Activated CD4-positive, alpha-beta T cell treated with anti-CD3 and anti-CD28 coated beads for 36 hours (primary cell): ENCODE results near the gene METTL24. TPM values are rescaled to one million over a fixed set of nuclear protein-coding genes. Genes with fewer than 3 reads are reported as not detected.
A peak's percentile ranks its signal among the peaks of the same experiment; 100 is the strongest.

ENCODE experiments used
- ATAC-seq: fragments of 200-7000 bp; cut with Tn5 transposase; one replicate; pipeline ENCODE4 v1.10.0; 2021; ENCODE audit warnings: mild to moderate bottlenecking, moderate library complexity
- CTCF ChIA-PET: fragments of 350-600 bp; sonication (Branson Sonifier 250); formaldehyde crosslinking; loops from one replicate; lab custom pipeline; 2021; ENCODE audit warnings: antibody characterized with exemption; lab: Charles Lee
- POLR2A ChIA-PET: fragments of 350-600 bp; sonication (Branson Sonifier 250); formaldehyde crosslinking; loops from one replicate; lab custom pipeline; 2021; ENCODE audit warnings: antibody characterized with exemption, inconsistent platforms; lab: Charles Lee
- DNase-seq: peaks from one replicate; pipeline ENCODE4 v3.0.0-alpha.2; 2020
- H3K27ac Mint-ChIP-seq: one replicate; pipeline ENCODE4 v1.8.0; 2021; ENCODE audit warnings: mixed read lengths
- H3K27me3 Mint-ChIP-seq: one replicate; pipeline ENCODE4 v1.8.0; 2021; ENCODE audit warnings: mixed read lengths
- H3K36me3 Mint-ChIP-seq: one replicate; pipeline ENCODE4 v1.8.0; 2021; ENCODE audit warnings: low read depth, mixed read lengths
- H3K4me1 Mint-ChIP-seq: one replicate; pipeline ENCODE4 v1.8.0; 2021; ENCODE audit warnings: mixed read lengths
- H3K4me3 Mint-ChIP-seq: one replicate; pipeline ENCODE4 v1.8.0; 2021; ENCODE audit warnings: mild to moderate bottlenecking, moderate library complexity, mixed read lengths
- H3K9me3 Mint-ChIP-seq: one replicate; pipeline ENCODE4 v1.8.0; 2021; ENCODE audit warnings: low read depth, mixed read lengths
- intact Hi-C, 2 experiments: fragments of 100-400 bp; cut with DNase I in 1 of 2; cut with micrococcal nuclease in 1 of 2; formaldehyde crosslinking; loops; one replicate each; pipeline versions ENCODE4 v1.14.2 to v1.15.1; 2022 to 2024; cut with DNase I, micrococcal nuclease
- total RNA-seq, 2 experiments: library from RNA; stranded (reverse); gene quantifications; one replicate each; pipeline ENCODE4 v1.2.3, GENCODE V29; 2021

The METTL24 gene, protein sequence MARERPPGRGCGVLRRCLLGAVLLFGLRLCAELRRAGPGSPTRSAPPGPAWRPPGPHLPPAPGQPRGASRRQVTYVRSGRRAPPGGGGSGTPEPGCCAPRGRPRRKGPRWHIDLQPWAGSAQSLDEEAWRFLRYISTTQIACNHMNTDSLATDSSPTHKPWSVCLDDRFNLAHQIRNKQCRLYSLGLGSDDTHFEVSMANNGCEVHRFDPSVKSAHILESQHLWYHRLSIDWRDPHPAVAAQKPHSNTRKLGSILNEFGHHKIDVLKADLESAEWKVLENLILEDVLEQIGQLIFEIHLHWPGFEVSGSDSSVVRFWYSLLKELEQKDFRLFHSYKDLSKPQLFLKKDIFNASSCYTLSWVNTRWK
- total RNA-seq: not detected

DNA sequence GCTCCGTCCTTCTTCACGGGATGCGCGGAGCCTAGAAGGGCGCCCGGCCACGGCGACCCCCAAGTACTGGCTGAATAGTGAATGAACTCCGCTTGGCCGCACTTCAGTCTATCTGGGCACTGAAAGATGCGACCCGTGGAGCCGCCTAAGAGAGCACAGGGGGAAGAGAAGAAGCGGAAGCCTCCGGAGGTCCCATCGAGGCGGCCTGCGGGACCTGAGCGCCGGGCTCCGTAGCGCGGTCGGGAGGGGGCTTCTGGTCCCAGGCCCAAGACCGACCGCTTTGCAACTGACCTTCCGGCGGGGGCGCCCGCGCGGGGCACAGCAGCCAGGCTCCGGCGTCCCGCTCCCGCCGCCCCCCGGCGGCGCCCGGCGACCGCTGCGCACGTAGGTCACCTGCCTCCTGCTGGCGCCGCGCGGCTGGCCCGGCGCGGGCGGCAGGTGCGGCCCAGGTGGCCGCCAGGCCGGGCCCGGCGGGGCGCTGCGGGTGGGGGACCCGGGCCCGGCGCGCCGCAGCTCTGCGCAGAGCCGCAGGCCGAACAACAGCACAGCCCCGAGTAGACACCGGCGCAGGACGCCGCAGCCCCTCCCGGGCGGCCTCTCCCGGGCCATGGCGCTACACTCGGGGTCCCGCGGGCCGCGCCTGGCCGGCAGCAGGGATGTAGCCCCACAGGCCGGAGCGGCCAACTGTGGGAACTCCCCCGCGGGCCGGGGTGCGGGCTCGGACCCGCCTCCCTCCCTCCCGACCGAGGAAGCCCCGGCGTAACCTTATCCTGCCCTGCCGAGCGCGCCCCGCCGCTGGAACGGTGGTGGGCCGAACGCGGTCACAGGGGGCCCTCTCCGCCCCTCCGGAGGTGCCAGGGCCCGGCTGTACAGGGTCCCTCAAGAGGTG lies at the start of gene METTL24:
Gene METTL24 (minus strand): TSS at position 686 of the 889 bp plus-strand sequence. CDS start 77 bp downstream, at position 609.
- Mint-ChIP-seq H3K9me3 (no peaks in the 10 kb centered on the region), H3K27me3 (peaks cover 35% of the 10 kb centered on the region), H3K4me3 (peak within 1 kb of the TSS; percentile 67), H3K27ac (no peak within 1 kb of the TSS), H3K4me1 (peaks cover 11% of the 10 kb centered on the region), H3K36me3 (no peaks in the 10 kb centered on the region)
- ChIA-PET CTCF (interaction anchor here (0.6 to 0.9 kb wide), 2 partner anchors 8 to 91 kb away, joined by 3 read pairs; no protein-coding TSS in a partner anchor), POLR2A (no interaction called here)
- DNase-seq (peak; percentile 27), ATAC-seq (peak; percentile 57)
- intact Hi-C loops: no loop called here

DNA sequence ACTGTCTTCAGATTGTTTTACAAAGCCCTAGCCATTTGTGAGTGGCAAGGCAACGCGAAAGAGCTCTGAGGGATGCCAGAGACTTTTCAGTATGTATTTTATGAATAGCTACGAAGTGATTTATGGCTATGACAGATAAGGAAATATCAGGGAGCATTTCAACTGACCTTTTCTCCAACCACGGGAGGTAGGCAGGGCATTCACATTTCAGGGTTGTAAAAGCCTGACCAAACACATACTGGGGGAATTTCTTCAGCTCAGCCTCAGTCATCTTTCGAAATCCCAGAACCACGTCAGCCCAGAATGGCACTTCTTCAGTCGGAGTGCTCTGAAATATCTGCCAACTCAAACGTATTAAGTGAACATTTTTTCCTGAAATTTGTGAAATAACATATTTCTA lies 46.5 kb upstream of the METTL24 start:
- H3K36me3 Mint-ChIP-seq: no peaks in the 10 kb centered on the region
- ATAC-seq (no peak), DNase-seq (no peak)
- H3K27me3 Mint-ChIP-seq: no peaks in the 10 kb centered on the region
- H3K4me1 Mint-ChIP-seq: no peaks in the 10 kb centered on the region
- H3K9me3 Mint-ChIP-seq: no peaks in the 10 kb centered on the region
- no peak overlapping the region for H3K4me3 Mint-ChIP-seq
- CTCF ChIA-PET: interaction anchor here (2.1 kb wide), 1 partner anchor 13 kb away, joined by 7 read pairs; no protein-coding TSS in a partner anchor
- intact Hi-C loops: no loop called here
- POLR2A ChIA-PET: no interaction called here
- no peak overlapping the region for H3K27ac Mint-ChIP-seq

DNA sequence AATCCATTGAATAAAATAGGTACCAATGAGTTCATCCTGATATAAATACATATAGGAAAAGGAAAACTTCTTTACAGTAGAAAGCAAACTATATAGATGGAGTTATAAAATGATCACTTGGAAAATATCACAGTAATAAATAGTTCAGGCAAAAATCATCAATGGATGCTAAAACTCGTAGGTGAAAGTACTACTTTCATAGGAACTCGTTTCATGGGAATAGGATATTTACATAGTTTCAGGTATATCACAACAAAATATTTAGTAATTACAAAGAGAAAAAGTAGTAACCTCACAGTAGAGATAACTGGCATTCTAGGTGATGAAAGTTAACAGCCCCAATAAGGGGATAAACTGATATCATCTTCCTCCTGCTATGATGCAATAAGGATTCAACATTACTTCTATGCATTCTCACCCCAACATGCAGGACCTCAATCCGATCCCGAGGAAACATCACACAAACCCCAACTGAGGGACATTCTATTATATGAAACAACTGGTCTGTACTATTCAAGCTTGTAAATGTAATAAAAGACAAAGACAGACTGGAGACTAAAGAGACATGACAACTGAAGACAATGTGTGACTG lies 43.5 kb upstream of the METTL24 start:
- POLR2A ChIA-PET: no interaction called here
- Mint-ChIP-seq H3K4me3 (no peak overlapping the region), H3K9me3 (no peaks in the 10 kb centered on the region), H3K27me3 (no peaks in the 10 kb centered on the region), H3K36me3 (no peaks in the 10 kb centered on the region), H3K4me1 (no peaks in the 10 kb centered on the region), H3K27ac (no peak overlapping the region)
- ATAC-seq (no peak), DNase-seq (no peak)
- intact Hi-C loops: no loop called here
- CTCF ChIA-PET: interaction anchor here (0.8 kb wide), 1 partner anchor 10 kb away, joined by 4 read pairs; no protein-coding TSS in a partner anchor

DNA sequence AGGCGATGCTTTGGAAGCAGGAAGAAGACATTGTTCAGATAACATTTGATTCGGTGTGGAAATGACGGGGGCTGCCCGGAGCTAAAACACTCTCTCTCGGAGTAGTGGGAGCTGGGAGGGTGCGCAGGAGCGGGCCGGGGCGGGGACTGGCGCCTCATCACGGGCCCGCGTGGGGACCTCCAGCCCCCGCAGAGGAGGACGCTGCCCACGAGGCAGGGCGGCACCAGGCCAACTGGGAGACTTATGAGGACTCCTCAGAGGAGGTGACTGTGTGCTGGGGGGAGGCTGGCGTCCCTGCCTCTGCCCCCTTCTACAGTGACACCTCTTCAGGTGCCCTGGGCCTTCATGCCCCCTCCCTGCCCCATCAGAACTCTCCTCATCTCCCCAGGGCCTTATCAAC lies 42.1 kb upstream of the METTL24 start:
- no peak overlapping the region for H3K4me3 Mint-ChIP-seq
- H3K36me3 Mint-ChIP-seq: no peaks in the 10 kb centered on the region
- ATAC-seq (no peak), DNase-seq (no peak)
- ChIA-PET CTCF (interaction anchor here (0.9 kb wide), 1 partner anchor 65 kb away, joined by 3 read pairs; no protein-coding TSS in a partner anchor), POLR2A (no interaction called here)
- H3K27me3 Mint-ChIP-seq: no peaks in the 10 kb centered on the region
- H3K9me3 Mint-ChIP-seq: no peaks in the 10 kb centered on the region
- H3K27ac Mint-ChIP-seq: no peak overlapping the region
- no peaks in the 10 kb centered on the region for H3K4me1 Mint-ChIP-seq
- intact Hi-C loops: no loop called here

DNA sequence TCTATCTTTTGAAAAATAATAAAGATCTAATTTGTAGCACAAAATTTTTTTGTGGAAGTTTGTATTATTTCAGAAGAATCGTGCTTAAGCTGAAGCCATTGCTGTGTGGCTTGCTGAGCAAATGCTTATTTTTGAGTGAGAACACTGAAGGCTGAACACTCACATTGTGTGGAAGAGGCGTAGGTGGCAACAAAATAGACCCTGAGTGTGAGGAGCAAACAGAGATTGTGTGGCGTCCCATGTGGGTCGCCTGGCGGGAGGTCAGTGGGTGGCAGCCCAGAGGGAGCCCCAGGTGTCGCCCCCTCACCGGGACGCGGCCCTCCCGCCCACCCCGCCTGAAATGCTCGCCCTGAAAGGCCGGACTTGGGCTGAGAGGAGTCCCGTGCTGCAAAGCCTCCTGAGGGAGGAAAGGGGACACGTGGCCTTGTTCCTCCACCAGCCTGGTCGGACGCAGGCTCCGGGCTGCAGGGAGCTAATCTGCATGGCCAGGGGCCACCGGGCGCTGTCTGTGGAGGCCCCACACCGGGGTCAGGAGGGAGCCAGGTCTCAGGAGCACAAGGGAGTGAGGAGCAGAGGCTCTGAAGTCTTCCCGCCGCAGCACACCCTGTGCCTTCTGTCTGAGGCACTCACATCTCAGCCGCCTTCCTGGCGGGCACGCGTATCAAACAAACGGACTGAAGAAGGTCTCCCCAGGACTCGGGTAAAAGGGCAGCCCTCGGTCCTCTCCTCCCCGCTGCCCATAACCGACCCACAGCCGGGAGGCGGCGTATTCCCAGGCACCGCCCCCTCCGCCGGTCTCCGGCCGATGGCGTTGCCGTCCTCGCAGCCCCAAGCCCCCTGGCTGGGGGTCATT lies 41.3 kb upstream of the METTL24 start:
- no peak for ATAC-seq
- H3K27me3 Mint-ChIP-seq: no peaks in the 10 kb centered on the region
- H3K9me3 Mint-ChIP-seq: no peaks in the 10 kb centered on the region
- CTCF ChIA-PET: no interaction called here
- H3K36me3 Mint-ChIP-seq: no peaks in the 10 kb centered on the region
- H3K4me1 Mint-ChIP-seq: no peaks in the 10 kb centered on the region
- intact Hi-C loops: loop anchor here in 1 of 2 experiments (10.0 kb wide), 1 partner anchor 805 kb away; no protein-coding TSS in a partner anchor
- POLR2A ChIA-PET: no interaction called here
- no peak overlapping the region for H3K27ac Mint-ChIP-seq
- no peak overlapping the region for H3K4me3 Mint-ChIP-seq
- DNase-seq: no peak

DNA sequence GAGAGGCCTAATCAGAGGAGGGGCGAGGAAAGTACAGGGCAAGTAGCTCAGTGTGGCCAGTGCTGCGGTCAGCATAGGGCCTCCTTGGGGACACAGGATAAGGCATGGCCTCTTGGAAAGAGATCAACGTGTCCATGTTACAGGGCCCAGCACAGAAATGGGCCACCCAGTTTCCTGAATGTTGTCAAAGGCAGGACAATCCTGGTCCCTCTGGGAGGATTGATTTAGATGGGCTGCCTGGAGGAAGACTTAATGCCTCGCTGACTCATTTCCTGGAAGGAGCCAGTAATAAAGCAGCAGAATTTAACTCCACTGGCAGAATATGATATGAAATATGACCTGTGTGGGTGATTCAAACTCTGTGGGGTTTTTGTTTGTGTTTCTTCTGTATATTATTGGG lies 40.6 kb upstream of the METTL24 start:
- ATAC-seq (no peak), DNase-seq (no peak)
- CTCF ChIA-PET: no interaction called here
- Mint-ChIP-seq H3K36me3 (no peaks in the 10 kb centered on the region), H3K9me3 (no peaks in the 10 kb centered on the region), H3K4me3 (no peak overlapping the region), H3K4me1 (no peaks in the 10 kb centered on the region), H3K27ac (no peak overlapping the region), H3K27me3 (no peaks in the 10 kb centered on the region)
- POLR2A ChIA-PET: no interaction called here
- intact Hi-C loops: loop anchor here in 1 of 2 experiments (10.0 kb wide), 1 partner anchor 804 kb away; no protein-coding TSS in a partner anchor

DNA sequence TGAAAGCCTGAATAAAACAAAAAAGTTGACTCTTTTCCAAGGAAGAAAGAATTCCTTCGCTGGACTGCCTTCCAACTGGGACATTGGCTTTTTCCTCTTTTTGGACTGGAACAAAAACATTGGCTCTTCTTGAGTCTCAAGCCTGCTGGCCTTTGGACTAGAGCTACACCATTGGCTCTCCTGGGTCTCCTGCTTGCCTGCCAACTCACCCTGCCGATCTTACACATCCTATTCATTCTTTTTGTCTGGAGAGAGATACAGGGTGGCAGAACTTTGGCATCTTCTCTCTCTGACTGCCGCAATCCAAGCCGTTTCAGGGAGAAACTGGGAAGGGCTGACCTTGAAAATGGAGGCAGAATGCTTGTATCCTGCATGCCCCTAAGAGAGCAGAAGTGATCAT lies 37.1 kb upstream of the METTL24 start:
- peaks cover 6% of the 10 kb centered on the region for H3K4me1 Mint-ChIP-seq
- no peaks in the 10 kb centered on the region for H3K36me3 Mint-ChIP-seq
- CTCF ChIA-PET: interaction anchor here (0.6 to 0.7 kb wide), 2 partner anchors 46 to 258 kb away, joined by 3 read pairs; no protein-coding TSS in a partner anchor

DNA sequence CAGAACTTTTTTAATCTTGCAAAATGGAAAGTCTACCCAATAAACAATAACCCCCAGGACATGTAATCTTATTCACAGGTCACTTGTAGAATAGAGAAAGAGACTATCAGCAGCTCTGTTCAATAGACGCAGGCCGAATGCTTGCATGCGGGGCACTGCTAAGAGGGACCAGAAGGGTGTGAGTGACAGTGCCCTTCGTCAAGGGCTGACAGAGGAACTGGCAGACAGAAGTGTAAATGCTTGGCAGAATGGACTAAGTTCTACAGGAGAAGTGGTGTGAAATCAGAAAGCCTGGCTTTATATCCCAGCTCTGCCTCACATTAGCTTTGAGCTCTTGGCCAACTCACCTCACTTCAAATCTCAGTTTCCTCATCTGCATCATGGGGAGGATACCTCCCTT lies 36.3 kb upstream of the METTL24 start:
- H3K27ac Mint-ChIP-seq: no peak overlapping the region
- CTCF ChIA-PET: interaction anchor here (1.7 kb wide), 1 partner anchor 689 kb away, joined by 5 read pairs; no protein-coding TSS in a partner anchor
- H3K9me3 Mint-ChIP-seq: no peaks in the 10 kb centered on the region
- no peak overlapping the region for H3K4me3 Mint-ChIP-seq
- DNase-seq (no peak), ATAC-seq (no peak)
- POLR2A ChIA-PET: interaction anchor here (0.6 kb wide), 1 partner anchor 285 kb away, joined by 7 read pairs; no protein-coding TSS in a partner anchor
- intact Hi-C loops: loop anchor here (5.0 to 10.0 kb wide), 3 partner anchors 337 to 800 kb away; no protein-coding TSS in a partner anchor
- H3K4me1 Mint-ChIP-seq: peaks cover 14% of the 10 kb centered on the region
- H3K27me3 Mint-ChIP-seq: no peaks in the 10 kb centered on the region
- H3K36me3 Mint-ChIP-seq: no peaks in the 10 kb centered on the region

More for the DNA sequence above, 37.1 kb upstream of the METTL24 start:
- Mint-ChIP-seq H3K27me3 (no peaks in the 10 kb centered on the region), H3K4me3 (no peak overlapping the region), H3K9me3 (no peaks in the 10 kb centered on the region), H3K27ac (no peak overlapping the region)
- POLR2A ChIA-PET: no interaction called here
- ATAC-seq (no peak), DNase-seq (no peak)
- intact Hi-C loops: loop anchor here in 1 of 2 experiments (10.0 kb wide), 1 partner anchor 800 kb away; no protein-coding TSS in a partner anchor

DNA sequence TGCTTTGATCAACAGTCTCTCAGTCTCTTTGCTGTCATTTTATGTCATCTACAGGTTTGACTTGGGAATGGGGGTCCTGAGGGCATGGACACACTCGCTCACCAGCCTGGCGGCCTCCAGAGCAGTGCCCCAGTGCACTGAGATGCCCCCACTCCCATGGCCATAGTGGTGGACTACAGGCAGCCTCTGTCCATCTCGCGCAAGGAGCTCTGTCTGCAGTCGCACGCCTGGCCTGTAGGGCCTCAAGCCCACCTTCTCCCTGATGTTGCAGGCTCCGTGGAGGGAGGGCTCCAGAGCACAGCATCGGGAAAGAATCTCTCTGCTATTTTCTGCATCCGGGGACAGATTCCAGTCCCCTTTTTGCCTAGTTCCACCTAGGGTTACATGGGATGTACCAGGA lies 34.6 kb upstream of the METTL24 start:
- no peaks in the 10 kb centered on the region for H3K27me3 Mint-ChIP-seq
- no peak overlapping the region for H3K4me3 Mint-ChIP-seq
- H3K4me1 Mint-ChIP-seq: peaks cover 19% of the 10 kb centered on the region
- ATAC-seq (no peak), DNase-seq (no peak)
- intact Hi-C loops: loop anchor here (5.0 to 10.0 kb wide), 3 partner anchors 335 to 798 kb away; no protein-coding TSS in a partner anchor
- no peaks in the 10 kb centered on the region for H3K9me3 Mint-ChIP-seq
- H3K36me3 Mint-ChIP-seq: no peaks in the 10 kb centered on the region
- H3K27ac Mint-ChIP-seq: no peak overlapping the region
- POLR2A ChIA-PET: no interaction called here
- CTCF ChIA-PET: interaction anchor here (1.1 to 5.4 kb wide), 4 partner anchors 9 to 354 kb away, joined by 4 to 51 read pairs (median 4); no protein-coding TSS in a partner anchor

DNA sequence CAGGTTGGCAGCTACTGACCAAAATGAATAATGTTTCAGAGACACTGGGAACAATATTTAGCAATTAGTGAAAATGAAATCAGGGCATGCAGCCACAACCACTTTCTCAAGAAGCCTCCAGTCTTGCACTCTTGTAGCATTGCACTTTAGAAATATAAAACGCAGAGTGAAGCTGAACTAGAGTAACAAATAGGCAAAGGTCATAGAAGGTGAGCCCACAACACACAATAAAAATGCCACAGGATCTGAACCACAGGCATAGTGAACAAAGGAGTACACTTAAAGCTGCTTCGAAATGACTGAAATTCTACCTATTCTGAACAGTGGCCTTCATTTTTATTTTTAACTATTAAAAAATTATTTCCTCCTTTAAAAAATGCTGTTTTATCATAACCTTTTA lies 32.3 kb upstream of the METTL24 start:
- POLR2A ChIA-PET: no interaction called here
- H3K4me3 Mint-ChIP-seq: no peak overlapping the region
- no peaks in the 10 kb centered on the region for H3K36me3 Mint-ChIP-seq
- H3K27ac Mint-ChIP-seq: no peak overlapping the region
- intact Hi-C loops: loop anchor here (1.0 to 10.0 kb wide), 6 partner anchors 211 to 864 kb away; partner anchors contain the start of gene WASF1 (in 1 of the 2)
- peaks cover 19% of the 10 kb centered on the region for H3K4me1 Mint-ChIP-seq
- H3K27me3 Mint-ChIP-seq: no peaks in the 10 kb centered on the region
- CTCF ChIA-PET: interaction anchor here (0.7 to 5.4 kb wide), 19 partner anchors 9 to 690 kb away, joined by 3 to 51 read pairs (median 4); partner anchors contain the start of gene CDC40
- ATAC-seq: no peak
- DNase-seq: no peak
- H3K9me3 Mint-ChIP-seq: no peaks in the 10 kb centered on the region
